KG1 (cell line): Measurements from ENCODE around the gene DCAF8.

ENCODE experiments used
- DNase-seq: peaks from one replicate; lab custom pipeline; 2025; lab: John Stamatoyannopoulos, UW

DCAF8 gene

DNA sequence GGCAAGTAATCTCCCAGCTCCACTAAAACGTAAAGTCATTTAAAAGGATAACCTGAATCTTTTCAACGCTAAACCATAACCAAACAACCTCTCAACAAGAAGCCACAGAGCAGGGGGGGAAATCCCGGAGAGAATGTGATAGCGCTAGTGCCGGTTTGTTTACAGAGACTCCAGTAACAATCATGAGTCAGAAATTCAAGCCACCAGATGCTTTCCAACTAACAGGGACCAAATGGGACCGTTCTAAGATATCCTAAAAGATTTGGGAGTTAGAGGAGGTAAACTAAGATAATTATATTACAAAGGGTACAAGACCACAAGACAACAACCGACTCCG is 825 bp downstream of the DCAF8 start:
- DNase-seq, result peak; percentile 15

GRCh38 chr1:160260406-160261382 is 1.7 kb downstream of the DCAF8 start:
- peak; percentile 16 for DNase-seq

GRCh38 chr1:160258177-160258798 is 4.1 kb downstream of the DCAF8 start:
- DNase-seq, result no peak

- no peak for DNase-seq
Observed at GRCh38 chr1:160257411-160258015, 4.8 kb downstream of the DCAF8 start.

GRCh38 chr1:160256396-160257046 is 5.8 kb downstream of the DCAF8 start:
- no peak for DNase-seq

GRCh38 chr1:160255781-160256300 is 6.5 kb downstream of the DCAF8 start:
- DNase-seq, result no peak

DNA sequence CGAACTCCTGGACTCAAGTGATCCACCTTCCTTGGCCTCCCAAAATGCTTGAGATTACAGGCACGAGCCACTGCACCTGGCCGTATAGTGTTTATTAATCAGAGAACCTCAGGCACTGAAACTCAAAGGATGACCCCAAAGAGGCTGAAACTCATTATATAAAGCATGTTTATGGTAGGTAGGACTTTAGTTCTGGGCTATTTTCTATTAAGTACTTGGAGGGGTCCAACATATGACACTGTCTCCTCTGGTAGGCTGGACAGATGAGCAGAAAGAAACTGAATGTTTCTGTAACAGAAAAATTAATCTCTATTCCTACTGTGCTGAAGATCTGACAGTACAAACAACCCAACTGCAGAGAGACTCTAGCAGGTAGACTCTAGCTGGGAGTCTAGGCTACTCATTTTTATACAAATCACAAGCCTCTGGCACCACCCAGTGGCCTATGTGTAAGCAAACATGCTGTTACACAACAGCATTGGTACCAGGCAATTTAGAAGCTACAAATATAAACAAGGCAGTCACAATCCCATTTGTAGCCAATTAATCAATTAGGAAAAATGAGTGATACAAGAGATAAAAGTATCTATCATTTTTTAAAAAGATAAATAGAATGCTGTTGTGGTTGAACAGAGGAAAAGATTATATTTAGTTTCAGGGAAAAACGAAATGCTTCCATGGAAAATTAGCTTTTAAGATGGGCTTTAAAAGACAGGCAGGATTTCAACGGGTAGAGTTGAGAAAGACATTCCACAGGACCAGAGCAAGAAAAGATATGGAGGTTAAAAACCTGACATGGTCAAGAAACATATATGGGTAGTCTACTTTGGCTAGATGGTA is 10.4 kb downstream of the DCAF8 start:
- DNase-seq, result peak; percentile 48

GRCh38 chr1:160251011-160251410 is 11.3 kb downstream of the DCAF8 start:
- no peak for DNase-seq

DNA sequence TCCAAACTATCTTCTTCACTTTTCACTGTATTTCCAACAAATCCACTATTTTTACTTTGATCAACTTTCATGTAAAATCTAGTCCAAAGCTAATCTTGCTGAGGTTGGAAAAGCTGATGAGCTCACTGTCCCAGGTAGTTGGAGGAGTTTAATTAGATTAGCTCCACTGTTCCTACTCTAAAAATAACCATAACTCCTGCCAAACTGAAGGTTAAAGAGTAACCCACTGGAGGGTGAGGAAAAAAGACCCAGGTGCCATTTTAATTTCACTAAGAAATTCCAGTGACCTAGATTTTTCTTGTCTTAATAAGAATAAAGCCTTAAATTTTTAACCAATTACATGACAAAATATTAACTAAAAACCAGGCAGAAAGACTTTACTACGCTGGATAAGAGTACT is 15.3 kb downstream of the DCAF8 start:
- no peak for DNase-seq

GRCh38 chr1:160245434-160245833 is 16.9 kb downstream of the DCAF8 start:
- DNase-seq, result no peak

DNA sequence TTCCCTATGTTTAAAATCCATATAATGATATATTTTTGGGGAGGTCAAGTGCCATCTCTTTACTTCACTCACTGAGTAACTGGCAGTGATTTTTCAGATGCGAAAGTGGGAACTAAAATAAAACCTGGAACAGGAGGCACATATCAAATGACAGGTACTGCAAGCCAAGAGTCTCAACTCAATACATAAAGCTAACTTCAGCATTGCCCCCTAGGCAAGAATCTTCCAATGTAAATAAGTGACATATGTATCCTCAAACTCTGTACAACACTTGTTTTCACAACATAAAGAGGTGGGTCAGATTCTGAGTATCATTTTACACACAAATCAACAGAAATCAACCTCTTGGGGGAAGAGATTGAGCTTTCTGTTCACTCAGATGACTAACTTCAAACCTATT is 18.1 kb downstream of the DCAF8 start:
- DNase-seq, result no peak

GRCh38 chr1:160243767-160244166 is 18.6 kb downstream of the DCAF8 start:
- no peak for DNase-seq

DNA sequence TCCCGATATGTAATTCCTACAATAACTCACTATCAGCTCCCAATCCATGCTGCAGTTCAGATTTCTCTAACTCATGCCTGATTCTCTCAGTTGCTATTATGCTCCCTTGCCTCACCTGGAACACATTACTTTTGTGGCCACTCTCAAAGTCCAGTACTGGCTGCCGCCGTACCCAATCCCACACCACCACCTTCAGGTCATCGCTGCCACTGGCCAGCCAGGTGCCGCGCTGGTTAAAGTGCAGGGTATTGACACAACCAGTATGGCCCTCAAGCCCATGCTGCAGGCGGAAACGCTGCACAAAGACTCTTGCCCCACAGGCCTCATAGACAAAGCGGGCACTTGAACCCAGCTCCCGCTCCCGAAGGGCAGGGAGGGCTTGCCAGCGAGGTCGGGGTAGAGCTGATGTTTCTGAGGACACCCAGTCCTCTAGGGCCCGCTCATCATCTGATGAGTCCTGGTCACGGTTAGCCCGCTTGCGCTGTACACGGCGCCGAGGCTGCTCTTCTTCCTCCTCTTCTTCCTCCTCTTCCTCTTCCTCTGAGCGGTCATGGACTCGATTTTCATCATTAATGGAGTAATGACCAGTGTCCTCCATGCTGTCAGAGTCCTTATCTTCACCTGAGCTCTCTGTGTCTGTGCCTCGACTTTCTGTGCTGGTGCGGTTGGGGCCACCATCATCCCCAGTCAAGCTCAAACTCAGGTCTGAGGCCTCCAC is 22.6 kb downstream of the DCAF8 start:
- DNase-seq, result no peak

DNA sequence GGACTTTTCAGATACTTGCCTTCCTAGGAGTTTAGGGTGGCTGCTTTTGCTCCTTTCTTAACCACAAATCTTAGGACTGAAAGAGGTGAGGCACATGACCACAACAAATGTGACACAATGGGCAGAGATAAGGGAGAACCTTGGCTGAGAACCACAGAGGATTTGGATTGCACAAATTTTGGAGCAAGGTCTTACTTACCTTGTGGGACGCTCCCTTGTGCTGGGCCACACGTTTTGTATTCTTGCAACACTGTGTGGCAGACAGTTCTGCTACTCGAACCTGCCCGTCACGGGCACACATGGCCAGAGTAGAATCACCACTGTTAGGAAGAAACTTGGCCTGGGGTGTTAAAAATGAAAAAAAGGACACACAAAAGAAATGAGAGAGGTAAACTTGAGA is 23.9 kb downstream of the DCAF8 start:
- DNase-seq, result no peak

DNA sequence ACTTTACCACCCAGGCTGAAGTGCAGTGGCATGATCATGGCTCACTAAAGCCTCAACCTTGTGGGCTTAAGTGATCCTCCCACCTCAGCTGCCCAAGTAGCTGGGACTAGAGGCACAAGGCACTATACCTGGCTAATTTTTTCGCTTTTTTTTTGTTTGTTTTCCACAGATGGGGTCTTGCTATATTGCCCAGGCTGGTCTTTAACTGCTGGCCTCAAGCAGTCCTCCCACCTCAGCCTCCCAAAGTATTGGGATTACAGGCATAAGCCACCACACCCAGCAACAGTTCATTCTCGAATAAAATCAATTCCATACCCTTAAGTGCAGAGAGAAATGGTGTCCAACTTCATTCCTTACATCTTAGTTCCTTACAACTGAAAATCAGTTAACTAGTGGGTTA is 24.8 kb downstream of the DCAF8 start:
- no peak for DNase-seq

DNA sequence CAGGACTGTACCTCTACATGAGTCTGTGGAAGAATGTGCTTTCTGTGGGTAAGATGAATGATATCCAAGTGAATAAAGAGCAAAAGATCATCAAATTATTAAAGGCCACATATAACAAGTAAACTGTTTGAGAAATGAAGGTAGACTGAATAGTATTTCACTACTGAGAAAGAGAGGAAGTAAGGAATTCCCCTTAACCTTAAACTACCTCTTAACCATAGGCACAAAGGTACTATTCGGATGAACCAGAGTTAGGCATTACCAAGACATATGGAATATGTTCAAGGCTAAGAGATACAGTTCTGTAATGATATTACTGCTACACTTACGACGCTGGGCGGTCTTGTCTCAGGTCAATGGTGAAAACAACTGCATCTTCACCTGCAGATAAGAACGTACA is 25.5 kb downstream of the DCAF8 start:
- no peak for DNase-seq

- no peak for DNase-seq
Observed at GRCh38 chr1:160232911-160233310, 29.4 kb downstream of the DCAF8 start.

GRCh38 chr1:160228431-160228830 is 33.9 kb downstream of the DCAF8 start:
- DNase-seq, result no peak

GRCh38 chr1:160227561-160227960 is 34.8 kb downstream of the DCAF8 start:
- no peak for DNase-seq

- no peak for DNase-seq
Observed at GRCh38 chr1:160227034-160227433, 35.3 kb downstream of the DCAF8 start.

GRCh38 chr1:160226623-160227022 is 35.7 kb downstream of the DCAF8 start:
- DNase-seq, result no peak
